ENCODE data around the gene PLA2R1.
"Not testable (repeated sequence)": the region's sequence is repeated elsewhere in the genome, so short reads cannot be mapped to it uniquely, and the experiment has no call there.

PLA2R1 gene

GRCh38 chr2:159976527-159977160 lies 85.8 kb downstream of the PLA2R1 start:
- DNase-seq: no peak

GRCh38 chr2:159973325-159973724 lies 89.1 kb downstream of the PLA2R1 start:
- no peak for DNase-seq

GRCh38 chr2:159971365-159972152 lies 90.9 kb downstream of the PLA2R1 start:
- no peak for DNase-seq

GRCh38 chr2:159970548-159970947 lies 91.9 kb downstream of the PLA2R1 start:
- not testable (repeated sequence) for DNase-seq

- peak; percentile 19 to 62 for DNase-seq
Measured at GRCh38 chr2:159968279-159968900, 94.0 kb downstream of the PLA2R1 start.

GRCh38 chr2:159963700-159964099 lies 98.7 kb downstream of the PLA2R1 start:
- no peak for DNase-seq

GRCh38 chr2:159962513-159962912 lies 99.9 kb downstream of the PLA2R1 start:
- not testable (repeated sequence) for DNase-seq

GRCh38 chr2:159961451-159961850 lies 101.0 kb downstream of the PLA2R1 start:
- DNase-seq: no peak

- DNase-seq: no peak
Measured at GRCh38 chr2:159961037-159961436, 101.4 kb downstream of the PLA2R1 start.

GRCh38 chr2:159960414-159960813 lies 102.0 kb downstream of the PLA2R1 start:
- no peak for DNase-seq

GRCh38 chr2:159959136-159959535 lies 103.3 kb downstream of the PLA2R1 start:
- DNase-seq: no peak

GRCh38 chr2:159953136-159953823 lies 109.1 kb downstream of the PLA2R1 start:
- no peak for DNase-seq

GRCh38 chr2:159946326-159946999 lies 116.0 kb downstream of the PLA2R1 start:
- DNase-seq: peak in 1 of 2 experiments; percentile 13

GRCh38 chr2:159944874-159945273 lies 117.5 kb downstream of the PLA2R1 start:
- no peak for DNase-seq

- DNase-seq: no peak
Measured at GRCh38 chr2:159942146-159942545, 120.3 kb downstream of the PLA2R1 start.

GRCh38 chr2:159941729-159942128 lies 120.7 kb downstream of the PLA2R1 start:
- DNase-seq: no peak

GRCh38 chr2:159939946-159940345 lies 122.5 kb downstream of the PLA2R1 start:
- DNase-seq: peak in 1 of 2 experiments; percentile 35

- no peak for DNase-seq
Measured at GRCh38 chr2:159938395-159938794, 124.0 kb downstream of the PLA2R1 start.

- no peak for DNase-seq
Measured at GRCh38 chr2:159936471-159936870, 125.9 kb downstream of the PLA2R1 start.

- DNase-seq: peak in 1 of 2 experiments; percentile 21
Measured at GRCh38 chr2:159933727-159934049, 128.7 kb downstream of the PLA2R1 start.

GRCh38 chr2:159933040-159933726 lies 129.2 kb downstream of the PLA2R1 start:
- DNase-seq: no peak

- no peak for DNase-seq
Measured at GRCh38 chr2:159926695-159927094, 135.7 kb downstream of the PLA2R1 start.

Data from NCI-H446 (cell line).